ENCODE measurements around the gene LEP. TPM values are rescaled to one million over a fixed set of nuclear protein-coding genes. Genes with fewer than 3 reads are reported as not detected.

LEP gene
- total and polyA plus RNA-seq, 9 of the 15 experiments (the other 6 are each of a cell fraction or from before 2014, with no cell fraction given), result not detected

GRCh38 chr7:128209229-128210035 lies 31.6 kb upstream of the LEP start (continued):
- TF ChIP-seq NRF1 (conservative IDR thresholded peaks at IDR 0.05 in 1 of 2, IDR thresholded peaks at IDR 0.05 in 1 of 2), result no peak
- TF ChIP-seq NFYB (IDR thresholded peaks at IDR 0.05; ENCODE audit: extremely low read depth, insufficient read length), result no peak
- no peak for TF ChIP-seq THRAP3 (IDR thresholded peaks at IDR 0.05; ENCODE audit: borderline replicate concordance)
- TF ChIP-seq, protein P1, sequence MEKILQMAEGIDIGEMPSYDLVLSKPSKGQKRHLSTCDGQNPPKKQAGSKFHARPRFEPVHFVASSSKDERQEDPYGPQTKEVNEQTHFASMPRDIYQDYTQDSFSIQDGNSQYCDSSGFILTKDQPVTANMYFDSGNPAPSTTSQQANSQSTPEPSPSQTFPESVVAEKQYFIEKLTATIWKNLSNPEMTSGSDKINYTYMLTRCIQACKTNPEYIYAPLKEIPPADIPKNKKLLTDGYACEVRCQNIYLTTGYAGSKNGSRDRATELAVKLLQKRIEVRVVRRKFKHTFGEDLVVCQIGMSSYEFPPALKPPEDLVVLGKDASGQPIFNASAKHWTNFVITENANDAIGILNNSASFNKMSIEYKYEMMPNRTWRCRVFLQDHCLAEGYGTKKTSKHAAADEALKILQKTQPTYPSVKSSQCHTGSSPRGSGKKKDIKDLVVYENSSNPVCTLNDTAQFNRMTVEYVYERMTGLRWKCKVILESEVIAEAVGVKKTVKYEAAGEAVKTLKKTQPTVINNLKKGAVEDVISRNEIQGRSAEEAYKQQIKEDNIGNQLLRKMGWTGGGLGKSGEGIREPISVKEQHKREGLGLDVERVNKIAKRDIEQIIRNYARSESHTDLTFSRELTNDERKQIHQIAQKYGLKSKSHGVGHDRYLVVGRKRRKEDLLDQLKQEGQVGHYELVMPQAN (IDR thresholded peaks at IDR 0.05; ENCODE audit: borderline replicate concordance), result no peak; the same call in 1 of the 2 replicates
- TF ChIP-seq, protein P2, sequence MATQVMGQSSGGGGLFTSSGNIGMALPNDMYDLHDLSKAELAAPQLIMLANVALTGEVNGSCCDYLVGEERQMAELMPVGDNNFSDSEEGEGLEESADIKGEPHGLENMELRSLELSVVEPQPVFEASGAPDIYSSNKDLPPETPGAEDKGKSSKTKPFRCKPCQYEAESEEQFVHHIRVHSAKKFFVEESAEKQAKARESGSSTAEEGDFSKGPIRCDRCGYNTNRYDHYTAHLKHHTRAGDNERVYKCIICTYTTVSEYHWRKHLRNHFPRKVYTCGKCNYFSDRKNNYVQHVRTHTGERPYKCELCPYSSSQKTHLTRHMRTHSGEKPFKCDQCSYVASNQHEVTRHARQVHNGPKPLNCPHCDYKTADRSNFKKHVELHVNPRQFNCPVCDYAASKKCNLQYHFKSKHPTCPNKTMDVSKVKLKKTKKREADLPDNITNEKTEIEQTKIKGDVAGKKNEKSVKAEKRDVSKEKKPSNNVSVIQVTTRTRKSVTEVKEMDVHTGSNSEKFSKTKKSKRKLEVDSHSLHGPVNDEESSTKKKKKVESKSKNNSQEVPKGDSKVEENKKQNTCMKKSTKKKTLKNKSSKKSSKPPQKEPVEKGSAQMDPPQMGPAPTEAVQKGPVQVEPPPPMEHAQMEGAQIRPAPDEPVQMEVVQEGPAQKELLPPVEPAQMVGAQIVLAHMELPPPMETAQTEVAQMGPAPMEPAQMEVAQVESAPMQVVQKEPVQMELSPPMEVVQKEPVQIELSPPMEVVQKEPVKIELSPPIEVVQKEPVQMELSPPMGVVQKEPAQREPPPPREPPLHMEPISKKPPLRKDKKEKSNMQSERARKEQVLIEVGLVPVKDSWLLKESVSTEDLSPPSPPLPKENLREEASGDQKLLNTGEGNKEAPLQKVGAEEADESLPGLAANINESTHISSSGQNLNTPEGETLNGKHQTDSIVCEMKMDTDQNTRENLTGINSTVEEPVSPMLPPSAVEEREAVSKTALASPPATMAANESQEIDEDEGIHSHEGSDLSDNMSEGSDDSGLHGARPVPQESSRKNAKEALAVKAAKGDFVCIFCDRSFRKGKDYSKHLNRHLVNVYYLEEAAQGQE (IDR thresholded peaks at IDR 0.05; ENCODE audit: borderline replicate concordance), result peak; percentile 91
- TF ChIP-seq, protein P2 (CRISPR knock-in tag; IDR thresholded peaks at IDR 0.05; ENCODE audit: low read depth), result no peak
- no peak for TF ChIP-seq CEBPB (tag; IDR thresholded peaks at IDR 0.05)
- TF ChIP-seq PML (IDR thresholded peaks at IDR 0.05; ENCODE audit: low read length), result no peak
- no peak for TF ChIP-seq NR2C1 (IDR thresholded peaks at IDR 0.05)
- TF ChIP-seq NR2C1 (tag; IDR thresholded peaks at IDR 0.05), result no peak
- TF ChIP-seq GTF2F1 (IDR thresholded peaks at IDR 0.05; ENCODE audit: low read depth, low read length), result no peak
- TF ChIP-seq, protein P3, sequence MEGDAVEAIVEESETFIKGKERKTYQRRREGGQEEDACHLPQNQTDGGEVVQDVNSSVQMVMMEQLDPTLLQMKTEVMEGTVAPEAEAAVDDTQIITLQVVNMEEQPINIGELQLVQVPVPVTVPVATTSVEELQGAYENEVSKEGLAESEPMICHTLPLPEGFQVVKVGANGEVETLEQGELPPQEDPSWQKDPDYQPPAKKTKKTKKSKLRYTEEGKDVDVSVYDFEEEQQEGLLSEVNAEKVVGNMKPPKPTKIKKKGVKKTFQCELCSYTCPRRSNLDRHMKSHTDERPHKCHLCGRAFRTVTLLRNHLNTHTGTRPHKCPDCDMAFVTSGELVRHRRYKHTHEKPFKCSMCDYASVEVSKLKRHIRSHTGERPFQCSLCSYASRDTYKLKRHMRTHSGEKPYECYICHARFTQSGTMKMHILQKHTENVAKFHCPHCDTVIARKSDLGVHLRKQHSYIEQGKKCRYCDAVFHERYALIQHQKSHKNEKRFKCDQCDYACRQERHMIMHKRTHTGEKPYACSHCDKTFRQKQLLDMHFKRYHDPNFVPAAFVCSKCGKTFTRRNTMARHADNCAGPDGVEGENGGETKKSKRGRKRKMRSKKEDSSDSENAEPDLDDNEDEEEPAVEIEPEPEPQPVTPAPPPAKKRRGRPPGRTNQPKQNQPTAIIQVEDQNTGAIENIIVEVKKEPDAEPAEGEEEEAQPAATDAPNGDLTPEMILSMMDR (IDR thresholded peaks at IDR 0.05 in 2 of 3, conservative IDR thresholded peaks at IDR 0.05 in 1 of 3; ENCODE audit: insufficient read depth in 2 of 3, low read depth in 1 of 3, low read length in 3 of 3), result peak; percentile 100
- no peak for TF ChIP-seq PRPF4 (IDR thresholded peaks at IDR 0.05; ENCODE audit: insufficient read depth, low read depth, low read length, poor library complexity, severe bottlenecking)
- TF ChIP-seq, protein P4, sequence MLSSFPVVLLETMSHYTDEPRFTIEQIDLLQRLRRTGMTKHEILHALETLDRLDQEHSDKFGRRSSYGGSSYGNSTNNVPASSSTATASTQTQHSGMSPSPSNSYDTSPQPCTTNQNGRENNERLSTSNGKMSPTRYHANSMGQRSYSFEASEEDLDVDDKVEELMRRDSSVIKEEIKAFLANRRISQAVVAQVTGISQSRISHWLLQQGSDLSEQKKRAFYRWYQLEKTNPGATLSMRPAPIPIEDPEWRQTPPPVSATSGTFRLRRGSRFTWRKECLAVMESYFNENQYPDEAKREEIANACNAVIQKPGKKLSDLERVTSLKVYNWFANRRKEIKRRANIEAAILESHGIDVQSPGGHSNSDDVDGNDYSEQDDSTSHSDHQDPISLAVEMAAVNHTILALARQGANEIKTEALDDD (IDR thresholded peaks at IDR 0.05), result no peak
- 0 out of 4 replicates have a peak, but pooled peaks of 1 of the 2 experiments have one; percentile 12 for TF ChIP-seq TRIM24 (IDR thresholded peaks at IDR 0.05)
